H9 (cell line): ENCODE data around the gene EIF5A. TPM values are rescaled to one million over a fixed set of nuclear protein-coding genes. Genes with fewer than 3 reads are reported as not detected.

Source experiments
- DNase-seq: peaks from one replicate; pipeline ENCODE4 v3.0.0-alpha.2; 2017
- H2AFZ ChIP-seq: one replicate; pipeline ENCODE4 v1.6.1; 2013; ENCODE audit warnings: mild to moderate bottlenecking, low read length, control low read depth, moderate library complexity
- H2AK5ac ChIP-seq: 2 replicates; pipeline ENCODE4 v1.6.1; 2013; ENCODE audit warnings: low read length, control low read depth, mixed read lengths; ENCODE audit not compliant: insufficient read length
- H2BK120ac ChIP-seq: one replicate; pipeline ENCODE4 v1.6.1; 2013; ENCODE audit warnings: low read depth, mild to moderate bottlenecking, low read length, control low read depth, inconsistent platforms; ENCODE audit not compliant: poor library complexity, severe bottlenecking
- H2BK12ac ChIP-seq: 2 replicates; pipeline ENCODE4 v1.6.1; 2013; ENCODE audit warnings: low read length, control low read depth, mixed read lengths, low read depth; ENCODE audit not compliant: insufficient read length
- H2BK15ac ChIP-seq: 2 replicates; pipeline ENCODE4 v1.6.1; 2013; ENCODE audit warnings: low read depth, low read length, control low read depth
- H2BK20ac ChIP-seq: one replicate; pipeline ENCODE4 v1.6.1; 2013; ENCODE audit warnings: low read depth, mild to moderate bottlenecking, low read length, control low read depth, inconsistent platforms; ENCODE audit not compliant: poor library complexity, severe bottlenecking
- H2BK5ac ChIP-seq: 2 replicates; pipeline ENCODE4 v1.6.1; 2013; ENCODE audit warnings: low read length, control low read depth, mixed read lengths; ENCODE audit not compliant: insufficient read length
- H3K14ac ChIP-seq: 2 replicates; pipeline ENCODE4 v1.6.1; 2013; ENCODE audit warnings: low read length, control low read depth; ENCODE audit not compliant: insufficient read depth
- H3K18ac ChIP-seq: 2 replicates; pipeline ENCODE4 v1.6.1; 2013; ENCODE audit warnings: low read depth, mild to moderate bottlenecking, mixed read lengths, low read length, control low read depth; ENCODE audit not compliant: insufficient read length
- H3K23ac ChIP-seq: 2 replicates; pipeline ENCODE4 v1.6.1; 2013; ENCODE audit warnings: low read length, control low read depth, mixed read lengths, low read depth; ENCODE audit not compliant: insufficient read length
- H3K23me2 ChIP-seq: 2 replicates; pipeline ENCODE4 v1.6.1; 2013; ENCODE audit warnings: low read depth, mild to moderate bottlenecking, mixed read lengths, low read length, control low read depth; ENCODE audit not compliant: insufficient read length, poor library complexity, severe bottlenecking
- H3K27ac ChIP-seq: 2 replicates; pipeline ENCODE4 v1.5.1; 2013; ENCODE audit warnings: low read length, control low read depth, mixed read lengths, low read depth; ENCODE audit not compliant: insufficient read length
- H3K27me3 ChIP-seq: 2 replicates; pipeline ENCODE4 v1.6.1; 2013; ENCODE audit warnings: low read length, control low read depth, inconsistent platforms; ENCODE audit not compliant: insufficient read depth
- H3K4ac ChIP-seq: 2 replicates; pipeline ENCODE4 v1.6.1; 2013; ENCODE audit warnings: low read depth, mild to moderate bottlenecking, control low read depth, inconsistent platforms, low read length, moderate library complexity
- H3K4me1 ChIP-seq: 2 replicates; pipeline ENCODE4 v1.6.1; 2013; ENCODE audit warnings: low read length, control low read depth, inconsistent platforms; ENCODE audit not compliant: insufficient read depth
- H3K4me2 ChIP-seq: 2 replicates; pipeline ENCODE4 v1.6.1; 2013; ENCODE audit warnings: low read length, control low read depth, mixed read lengths; ENCODE audit not compliant: insufficient read length, insufficient read depth
- H3K56ac ChIP-seq: 2 replicates; pipeline ENCODE4 v1.6.1; 2013; ENCODE audit warnings: low read depth, mild to moderate bottlenecking, mixed read lengths, low read length, control low read depth; ENCODE audit not compliant: insufficient read length
- H3K79me1 ChIP-seq: 2 replicates; pipeline ENCODE4 v1.6.1; 2013; ENCODE audit warnings: low read depth, mild to moderate bottlenecking, moderate library complexity, low read length, control low read depth, inconsistent platforms; ENCODE audit not compliant: insufficient read depth, poor library complexity, severe bottlenecking
- H3K79me2 ChIP-seq: 2 replicates; pipeline ENCODE4 v1.6.1; 2013; ENCODE audit warnings: low read length, control low read depth, inconsistent platforms; ENCODE audit not compliant: insufficient read depth
- H3K9ac ChIP-seq: 2 replicates; pipeline ENCODE4 v1.6.1; 2013; ENCODE audit warnings: low read length, control low read depth, mixed read lengths; ENCODE audit not compliant: insufficient read length; ENCODE audit errors: extremely low read depth
- H3K9me3 ChIP-seq: one replicate; pipeline ENCODE4 v1.6.1; 2013; ENCODE audit warnings: low read depth, low read length, inconsistent platforms; ENCODE audit not compliant: control insufficient read depth
- H3T11ph ChIP-seq: one replicate; pipeline ENCODE4 v1.6.1; 2013; ENCODE audit warnings: mild to moderate bottlenecking, low read length, control low read depth, inconsistent platforms
- H4K20me1 ChIP-seq: one replicate; pipeline ENCODE4 v1.6.1; 2013; ENCODE audit not compliant: control insufficient read depth, insufficient read length, insufficient read depth
- H4K5ac ChIP-seq: 2 replicates; pipeline ENCODE4 v1.6.1; 2013; ENCODE audit warnings: low read depth, mild to moderate bottlenecking, mixed read lengths, low read length, control low read depth; ENCODE audit not compliant: insufficient read length
- H4K8ac ChIP-seq: replicated peaks from 2 replicates; pipeline ENCODE4 v1.6.1; 2013; ENCODE audit warnings: low read length, control low read depth, mixed read lengths, low read depth; ENCODE audit not compliant: insufficient read length
- H4K91ac ChIP-seq: 2 replicates; pipeline ENCODE4 v1.6.1; 2013; ENCODE audit warnings: low read depth, mild to moderate bottlenecking, moderate library complexity, mixed read lengths, low read length, control low read depth; ENCODE audit not compliant: insufficient read length
- H3K27ac Mint-ChIP-seq, 3 experiments: 2 replicates in 2 of 3; 3 replicates in 1 of 3; pipeline ENCODE4 v1.8.0; 2020 to 2021; ENCODE audit warnings: mixed read lengths in 3 of 3, mild to moderate bottlenecking in 1 of 3, moderate library complexity in 1 of 3
- H3K27me3 Mint-ChIP-seq: 2 replicates; pipeline ENCODE4 v1.8.0; 2021; ENCODE audit warnings: low read depth, mild to moderate bottlenecking, moderate library complexity, mixed read lengths
- H3K36me3 Mint-ChIP-seq, 3 experiments: 2 replicates in 2 of 3; 3 replicates in 1 of 3; pipeline ENCODE4 v1.8.0; 2020 to 2021; ENCODE audit warnings: low read depth in 3 of 3, mixed read lengths in 3 of 3; ENCODE audit not compliant: insufficient read depth in 1 of 3
- H3K4me1 Mint-ChIP-seq, 2 experiments: 2 replicates each; pipeline ENCODE4 v1.8.0; 2020; ENCODE audit warnings: mixed read lengths in 2 of 2
- H3K4me3 Mint-ChIP-seq, 2 experiments: 2 replicates in 1 of 2; 3 replicates in 1 of 2; pipeline ENCODE4 v1.8.0; 2020 to 2021; ENCODE audit warnings: mild to moderate bottlenecking in 2 of 2, mixed read lengths in 2 of 2, moderate library complexity in 1 of 2
- H3K9me3 Mint-ChIP-seq, 2 experiments: 2 replicates in 1 of 2; 3 replicates in 1 of 2; pipeline ENCODE4 v1.8.0; 2020; ENCODE audit warnings: mild to moderate bottlenecking in 2 of 2, mixed read lengths in 2 of 2, moderate library complexity in 1 of 2
- WGBS: extraction: QIAGEN DNeasy Blood & Tissue Kit; methylation state at CpG from one replicate; pipeline ENCODE4 v1.1.7; 2013; ENCODE audit warnings: missing lambda C conversion rate, low lambda C conversion rate, mixed read lengths; ENCODE audit not compliant: insufficient read length; ENCODE audit errors: extremely low coverage; 5-methylcytosine and 5-hydroxymethylcytosine counted together
- total RNA-seq: library from RNA; stranded (reverse); gene quantifications from 2 replicates; pipeline ENCODE4 v1.2.1, GENCODE V29; 2021
- TF ChIP-seq, protein P1 (sequence below): fragments of 200-600 bp; sonication (generic); conservative IDR thresholded peaks from 3 replicates; pipeline ENCODE4 v1.8.0; 2021; ENCODE audit warnings: antibody characterized with exemption, mild to moderate bottlenecking

Gene EIF5A
- total RNA-seq, 1 experiment from 2014 or later = 978 TPM

DNA sequence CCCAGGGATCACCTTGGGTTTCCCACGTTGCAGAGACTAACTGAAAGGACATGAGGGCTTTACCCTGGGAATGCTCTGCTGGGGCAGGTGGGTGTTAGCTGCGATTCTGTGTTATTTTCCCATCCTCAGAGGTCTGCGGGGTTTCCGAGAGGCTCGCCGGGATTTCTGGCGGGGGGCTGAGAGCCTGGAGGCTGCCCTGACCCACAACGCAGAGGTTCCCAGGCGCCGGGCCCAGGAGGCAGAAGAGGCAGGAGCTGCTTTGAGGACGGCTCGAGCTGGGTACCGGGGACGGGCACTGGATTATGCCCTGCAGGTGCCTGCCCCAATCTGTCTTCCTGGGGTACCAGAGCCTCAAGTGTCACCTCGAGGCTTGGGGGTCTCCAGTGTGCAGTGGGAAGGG is 35.8 kb downstream of the EIF5A start:
- Histone ChIP-seq H3K9ac (no peak overlapping the region), H3K23me2 (no peaks in the 10 kb centered on the region), H3K79me2 (no peaks in the 10 kb centered on the region), H2BK20ac (no peak overlapping the region), H3T11ph (no peak overlapping the region), H3K4me1 (no peaks in the 10 kb centered on the region), H2BK120ac (no peak overlapping the region), H4K91ac (no peak overlapping the region), H2AK5ac (no peak overlapping the region), H3K79me1 (no peaks in the 10 kb centered on the region), H3K9me3 (no peaks in the 10 kb centered on the region), H3K18ac (no peak overlapping the region), H2BK5ac (no peak overlapping the region), H3K27ac (no peak overlapping the region), H3K27me3 (no peaks in the 10 kb centered on the region), H4K8ac (no peak overlapping the region), H2AFZ (no peak overlapping the region), H2BK15ac (no peak overlapping the region), H2BK12ac (no peak overlapping the region), H3K23ac (no peak overlapping the region), H3K4ac (no peak overlapping the region), H3K56ac (no peak overlapping the region), H4K20me1 (no peaks in the 10 kb centered on the region), H4K5ac (no peak overlapping the region), H3K4me2 (no peak overlapping the region), H3K14ac (no peak overlapping the region)
- H3K27ac Mint-ChIP-seq = peak overlapping the region in 2 of 3 experiments; percentile 15 to 38; a peak in 2 of 7 replicates
- TF ChIP-seq, protein P1, sequence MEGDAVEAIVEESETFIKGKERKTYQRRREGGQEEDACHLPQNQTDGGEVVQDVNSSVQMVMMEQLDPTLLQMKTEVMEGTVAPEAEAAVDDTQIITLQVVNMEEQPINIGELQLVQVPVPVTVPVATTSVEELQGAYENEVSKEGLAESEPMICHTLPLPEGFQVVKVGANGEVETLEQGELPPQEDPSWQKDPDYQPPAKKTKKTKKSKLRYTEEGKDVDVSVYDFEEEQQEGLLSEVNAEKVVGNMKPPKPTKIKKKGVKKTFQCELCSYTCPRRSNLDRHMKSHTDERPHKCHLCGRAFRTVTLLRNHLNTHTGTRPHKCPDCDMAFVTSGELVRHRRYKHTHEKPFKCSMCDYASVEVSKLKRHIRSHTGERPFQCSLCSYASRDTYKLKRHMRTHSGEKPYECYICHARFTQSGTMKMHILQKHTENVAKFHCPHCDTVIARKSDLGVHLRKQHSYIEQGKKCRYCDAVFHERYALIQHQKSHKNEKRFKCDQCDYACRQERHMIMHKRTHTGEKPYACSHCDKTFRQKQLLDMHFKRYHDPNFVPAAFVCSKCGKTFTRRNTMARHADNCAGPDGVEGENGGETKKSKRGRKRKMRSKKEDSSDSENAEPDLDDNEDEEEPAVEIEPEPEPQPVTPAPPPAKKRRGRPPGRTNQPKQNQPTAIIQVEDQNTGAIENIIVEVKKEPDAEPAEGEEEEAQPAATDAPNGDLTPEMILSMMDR = no peak
- no peaks in the 10 kb centered on the region; the same call in 1 of the 2 replicates for H3K27me3 Mint-ChIP-seq
- no peak for DNase-seq
- peaks cover 0 to 2% (median 0%) of the 10 kb centered on the region in 3 experiments; a peak in 2 of 7 replicates for H3K36me3 Mint-ChIP-seq
- WGBS = no CpG with 5 or more reads among the region's 15 CpGs
- peak overlapping the region in 1 of 2 experiments; percentile 28; a peak in 1 of 5 replicates for H3K4me3 Mint-ChIP-seq
- H3K4me1 Mint-ChIP-seq = no peaks in the 10 kb centered on the region
- no peaks in the 10 kb centered on the region for H3K9me3 Mint-ChIP-seq
